DMS79 treated with DMSO at 0.1 percent for 48 hours (cell line): Measurements from ENCODE around the gene KAZN.
"Not testable (repeated sequence)": the region's sequence is repeated elsewhere in the genome, so short reads cannot be mapped to it uniquely, and the experiment has no call there.

ENCODE experiments used
- DNase-seq: peaks from one replicate; lab custom pipeline; 2025; lab: John Stamatoyannopoulos, UW

Gene KAZN

DNA sequence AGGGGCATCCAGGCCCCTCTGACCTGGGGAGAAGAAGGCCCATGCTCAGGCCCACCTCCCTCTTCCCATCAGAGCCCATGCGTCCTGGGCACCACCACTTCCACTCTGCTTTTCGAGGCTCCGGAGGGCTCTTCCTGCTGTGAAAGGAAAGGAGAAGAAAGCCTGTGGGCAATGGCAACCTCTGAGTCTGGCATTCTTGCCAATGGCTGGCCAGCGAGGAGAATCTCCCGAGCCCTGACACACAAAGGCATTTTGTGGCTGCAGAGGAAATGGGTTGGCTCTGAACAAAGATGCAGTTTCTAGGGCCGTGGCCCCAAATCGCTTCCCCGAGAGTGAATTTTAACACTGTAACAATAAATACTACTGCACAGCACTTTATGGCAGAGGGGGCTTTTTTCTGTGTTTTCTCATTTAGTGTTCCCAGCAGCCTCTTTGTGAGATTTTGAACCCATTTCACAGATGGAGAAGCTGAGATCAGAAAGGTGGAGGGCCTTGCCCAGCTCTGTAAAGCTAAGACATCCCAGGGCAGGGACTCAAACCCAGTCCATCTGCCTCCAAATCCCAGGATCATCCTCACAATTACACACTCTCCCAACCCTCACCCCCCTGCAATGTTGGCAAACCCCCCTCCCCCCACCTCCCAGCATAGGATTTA, 519.3 kb downstream of the KAZN start:
- DNase-seq, result no peak

DNA sequence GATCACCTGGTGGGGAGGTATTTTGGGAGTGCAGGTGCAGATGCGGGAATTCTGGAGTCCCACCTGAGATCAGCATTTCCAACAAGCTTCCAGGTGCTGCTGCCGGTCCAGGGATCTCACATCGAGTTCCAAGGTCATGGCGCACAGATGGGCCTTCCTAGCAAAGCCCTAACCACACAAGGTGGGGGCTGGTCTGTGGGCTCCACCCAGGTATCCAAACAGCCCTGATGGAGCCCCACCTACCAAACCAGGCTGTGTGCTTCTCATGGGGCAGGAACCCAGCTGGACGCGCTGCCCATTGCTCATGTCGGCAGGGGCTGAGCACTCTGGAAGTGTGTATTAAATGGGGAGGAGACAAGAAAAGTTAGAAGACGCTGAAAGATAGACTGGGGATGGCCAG, 520.1 kb downstream of the KAZN start:
- no peak for DNase-seq

DNA sequence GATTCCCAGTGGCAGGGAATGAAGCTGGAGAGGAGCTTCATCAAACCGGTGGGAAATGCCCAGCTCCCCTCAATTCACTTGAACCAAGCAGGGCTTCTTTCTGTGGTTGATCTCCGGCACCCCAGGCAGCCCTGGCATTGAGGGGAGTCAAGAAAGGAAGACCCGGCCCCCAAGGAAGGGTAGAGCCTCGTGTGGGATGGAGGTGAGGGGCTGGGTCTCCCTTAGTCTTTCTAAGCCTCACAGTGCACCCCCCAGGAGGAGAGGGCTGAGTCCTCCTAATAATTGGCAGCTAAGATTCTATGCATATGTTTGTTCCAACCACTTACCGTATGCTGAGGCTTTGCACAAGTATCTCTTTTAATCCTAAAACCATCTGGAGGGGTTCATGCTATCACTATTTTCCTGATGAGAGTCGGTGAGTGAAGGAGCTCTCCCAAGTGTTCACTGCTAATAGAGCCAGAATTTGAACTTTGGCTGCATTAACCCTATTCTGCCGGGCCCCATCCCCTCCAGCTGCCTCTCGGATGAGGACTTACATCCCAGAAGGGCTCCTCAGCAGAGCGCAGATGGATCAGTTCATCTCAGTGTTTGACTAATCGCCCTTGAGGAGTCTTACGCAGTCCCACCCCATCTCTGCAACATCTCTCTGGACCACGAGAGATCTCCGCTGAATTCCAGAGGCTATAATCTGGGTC, 521.9 kb downstream of the KAZN start:
- no peak for DNase-seq

- DNase-seq, result no peak
These were observed 523.8 kb downstream of the KAZN start for GRCh38 chr1:15122331-15122730.

GRCh38 chr1:15123270-15123669, 524.8 kb downstream of the KAZN start:
- no peak for DNase-seq

GRCh38 chr1:15123925-15124324, 525.4 kb downstream of the KAZN start:
- DNase-seq, result no peak

DNA sequence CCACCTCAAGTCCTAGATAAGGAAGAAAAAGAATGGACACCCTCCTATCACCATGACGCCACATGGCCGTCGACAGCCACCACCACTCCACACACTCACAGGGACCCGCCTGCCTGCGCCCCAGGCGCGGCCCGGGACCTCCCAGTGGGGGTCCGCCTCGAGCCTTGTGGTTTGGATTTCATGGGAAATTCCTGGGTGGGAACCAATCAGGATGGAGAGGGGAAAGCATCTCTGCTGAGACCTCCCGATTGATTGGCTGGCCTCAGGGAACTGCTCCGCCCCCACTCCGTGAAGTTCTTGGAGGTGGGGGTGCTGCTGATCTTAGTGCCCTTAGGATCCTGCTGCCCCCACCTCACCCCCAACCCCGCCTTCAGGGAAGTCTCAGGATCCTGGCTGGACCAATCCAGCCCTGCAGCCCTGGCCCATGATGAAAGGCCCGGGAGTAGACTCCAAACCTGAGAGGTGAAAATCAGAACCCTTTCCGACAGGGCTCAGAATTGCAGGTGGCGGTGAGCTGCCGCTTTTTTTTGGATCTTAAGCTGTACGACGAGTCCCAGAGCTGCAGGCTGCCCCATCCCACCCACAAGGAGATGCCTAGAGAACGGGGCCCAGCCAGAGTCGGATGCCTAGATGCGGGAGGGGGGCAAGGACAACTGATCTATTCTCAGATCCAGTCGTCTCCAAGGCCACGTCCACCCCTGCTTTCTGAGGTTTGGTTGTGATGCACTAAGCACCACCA, 526.0 kb downstream of the KAZN start:
- DNase-seq, result no peak

DNA sequence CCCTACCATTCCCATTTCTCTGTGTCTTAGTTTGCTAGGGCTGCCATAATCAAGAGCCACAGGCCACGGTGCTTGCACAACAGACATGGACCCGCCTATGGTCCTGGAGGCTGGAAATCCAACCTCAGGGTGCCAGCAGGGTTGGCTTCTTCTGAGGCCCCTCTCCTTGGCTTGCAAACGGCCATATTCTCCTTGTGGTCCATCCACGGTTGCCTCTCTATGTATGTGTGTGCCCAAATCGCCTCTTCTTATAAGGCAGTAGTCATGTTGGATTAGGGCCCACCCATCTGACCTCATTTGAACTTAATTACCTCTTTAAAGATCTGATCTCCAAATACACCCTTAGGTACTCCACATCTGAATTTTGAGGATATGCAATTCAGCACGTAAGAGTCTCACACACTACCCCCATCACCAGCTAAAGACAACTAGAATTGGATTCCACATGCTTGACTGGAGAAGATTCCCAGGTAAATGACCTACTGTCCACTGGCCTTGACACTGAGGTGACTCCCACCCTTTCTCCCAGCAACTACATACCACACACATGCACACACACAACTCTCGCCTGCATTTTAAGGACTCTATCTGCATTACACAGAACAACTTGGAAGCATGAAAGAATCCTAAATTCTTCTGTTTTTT, 526.7 kb downstream of the KAZN start:
- DNase-seq, result no peak

GRCh38 chr1:15128077-15128476, 529.6 kb downstream of the KAZN start:
- no peak for DNase-seq

- peak; percentile 21 for DNase-seq
These were observed 530.2 kb downstream of the KAZN start for GRCh38 chr1:15128520-15129313.

DNA sequence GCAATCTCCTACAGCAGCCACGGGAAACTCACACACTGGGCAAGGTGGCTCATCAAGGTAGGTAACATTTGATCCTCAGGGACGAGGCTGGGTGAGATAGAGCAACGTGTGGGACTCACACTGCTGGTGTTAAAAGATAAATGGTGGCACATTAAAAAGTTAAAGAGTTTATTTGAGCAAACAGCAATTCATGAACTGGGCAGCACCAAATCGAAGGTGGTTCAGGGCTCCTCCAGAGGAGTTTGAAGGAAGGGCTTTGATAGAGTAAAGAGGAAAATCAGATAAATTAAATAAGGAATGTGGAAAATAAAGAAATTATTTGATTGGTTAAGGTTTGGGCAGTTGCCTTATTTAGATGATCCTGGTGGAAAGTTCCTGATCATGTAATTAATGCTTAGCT, 531.5 kb downstream of the KAZN start:
- DNase-seq, result no peak

DNA sequence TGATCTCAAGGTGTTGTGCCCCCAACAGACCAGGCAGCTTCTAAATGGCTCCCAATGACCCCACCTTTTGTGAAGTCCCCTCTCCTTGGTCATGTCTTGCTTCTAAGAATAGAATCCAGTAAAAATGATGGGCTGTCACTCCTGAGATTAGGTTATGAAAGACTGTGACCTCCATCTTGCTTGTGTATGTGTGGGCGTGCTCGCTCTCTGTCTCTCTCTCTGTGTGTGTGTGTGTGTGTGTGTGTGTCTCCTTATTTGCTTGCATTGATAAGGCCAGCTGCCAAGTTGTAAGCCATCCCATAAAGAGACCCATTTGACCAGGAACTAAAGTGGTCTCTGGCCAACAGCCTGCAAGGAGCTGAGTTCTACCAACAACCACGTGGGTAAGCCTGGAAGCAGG, 532.1 kb downstream of the KAZN start:
- DNase-seq, result no peak

DNA sequence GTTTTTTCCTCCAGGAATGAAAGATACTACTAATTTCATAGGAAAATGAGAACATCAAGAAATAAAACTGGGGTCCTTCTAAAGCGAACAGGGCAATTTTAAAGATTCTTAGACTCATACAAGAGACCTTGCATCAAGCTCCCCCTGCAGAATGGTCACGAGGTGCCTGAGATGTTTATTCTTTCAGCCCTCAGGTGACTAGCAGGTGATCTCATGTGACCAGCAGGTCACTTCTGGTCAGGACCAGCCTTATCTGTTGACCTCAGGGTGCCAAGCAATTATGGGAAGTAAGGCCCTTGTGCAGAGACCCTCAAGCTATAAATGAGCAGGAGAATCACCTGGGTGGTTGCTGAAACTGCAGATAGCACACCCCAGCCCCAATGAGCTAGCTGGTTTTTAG, 534.5 kb downstream of the KAZN start:
- DNase-seq, result no peak

DNA sequence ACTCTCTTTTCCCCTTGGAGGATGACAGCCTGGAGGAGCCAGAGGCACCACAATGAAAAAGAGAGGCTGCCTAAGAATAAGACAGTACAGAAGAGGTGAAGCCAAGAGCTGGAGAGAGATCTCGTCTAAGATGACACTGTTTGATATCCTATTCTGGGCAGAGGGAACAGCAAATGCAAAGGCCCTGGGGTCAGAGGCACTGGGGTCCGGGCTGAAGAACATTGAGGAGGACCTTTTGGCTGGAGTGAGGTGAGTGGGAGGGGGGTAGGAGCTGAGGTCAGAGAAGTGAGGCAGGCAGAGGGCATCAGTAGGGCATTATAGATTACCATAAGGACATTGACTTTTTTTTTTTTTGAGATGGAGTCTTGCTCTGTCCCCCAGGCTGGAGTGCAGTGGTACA, 535.8 kb downstream of the KAZN start:
- DNase-seq, result no peak

- not testable (repeated sequence) for DNase-seq
These were observed 537.1 kb downstream of the KAZN start for GRCh38 chr1:15135604-15136003.

DNA sequence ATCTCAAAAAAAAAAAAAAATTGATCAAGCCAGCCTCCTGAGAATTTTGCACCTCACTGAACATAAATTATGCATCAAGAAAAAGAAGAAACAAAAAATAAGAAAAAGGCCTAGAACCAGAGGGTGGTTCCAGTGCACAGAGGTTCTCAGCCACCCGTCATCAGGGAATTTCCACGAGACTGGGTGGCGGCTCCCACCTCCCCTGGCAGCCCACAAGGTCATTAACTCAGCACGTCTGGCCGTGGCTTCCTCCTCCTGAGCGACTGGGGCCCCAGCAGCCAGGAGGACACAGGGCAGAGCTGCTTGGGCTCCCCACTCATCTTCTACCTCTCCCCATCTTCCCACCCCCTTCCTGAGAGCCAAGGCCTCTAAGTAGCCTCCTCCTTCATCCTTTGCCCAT, 539.3 kb downstream of the KAZN start:
- DNase-seq, result no peak

- no peak for DNase-seq
These were observed 541.3 kb downstream of the KAZN start for GRCh38 chr1:15139654-15140350.

- no peak for DNase-seq
These were observed 543.6 kb downstream of the KAZN start for GRCh38 chr1:15141935-15142539.

GRCh38 chr1:15145327-15145726, 546.8 kb downstream of the KAZN start:
- no peak for DNase-seq

DNA sequence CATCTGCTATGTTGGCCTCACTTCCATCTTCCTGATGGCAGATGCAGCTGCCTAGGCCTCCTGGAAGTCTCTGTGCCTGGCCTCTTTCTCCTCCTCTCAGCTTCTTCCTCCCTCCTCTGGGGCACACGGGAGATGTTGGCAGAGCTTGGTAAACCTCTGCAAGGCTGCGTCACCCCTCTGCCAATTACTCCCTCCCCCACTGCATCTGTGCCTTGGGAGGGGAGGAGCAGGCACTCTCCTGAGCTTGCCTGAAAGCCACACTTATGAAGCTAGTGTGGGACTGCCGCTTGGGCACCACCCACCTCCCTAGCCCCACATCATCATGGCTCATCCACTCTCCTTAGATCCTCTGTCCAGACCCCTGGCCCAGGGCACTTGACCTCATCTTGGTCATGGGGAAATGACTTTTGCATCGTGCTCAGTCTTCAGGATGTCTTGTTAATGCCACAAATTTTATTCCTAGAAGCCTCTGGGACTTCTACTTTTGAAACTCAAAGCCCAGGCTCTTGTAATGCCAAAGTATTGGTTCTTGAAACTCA, 547.7 kb downstream of the KAZN start:
- no peak for DNase-seq

DNA sequence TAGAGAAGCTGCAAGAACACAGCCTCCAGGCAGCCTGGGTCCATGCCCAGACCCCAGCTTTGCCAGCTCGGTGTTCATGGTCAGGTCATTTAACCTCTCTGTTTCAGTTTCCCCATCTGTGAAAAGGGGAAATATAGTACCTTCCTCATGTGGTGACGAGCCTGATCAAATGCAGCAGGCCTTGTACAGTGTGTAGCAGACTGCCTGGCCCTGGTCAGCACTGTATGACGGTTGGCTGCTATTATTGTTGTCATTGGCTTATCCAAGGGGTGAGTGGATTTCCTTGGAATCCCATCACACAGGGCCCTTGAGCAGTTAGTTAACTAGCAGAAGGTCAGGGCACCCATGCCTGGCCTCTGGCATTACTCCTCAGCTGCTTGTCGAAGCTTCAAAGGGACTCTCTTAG, 548.5 kb downstream of the KAZN start:
- no peak for DNase-seq
